AG10803 (cell line): ENCODE results near the gene ZCCHC9.
"Not testable (repeated sequence)": the region's sequence is repeated elsewhere in the genome, so short reads cannot be mapped to it uniquely, and the experiment has no call there.

Experiments
- DNase-seq: peaks from one replicate; pipeline ENCODE4 v3.0.0; 2010; ENCODE audit warnings: low read depth
- H3K4me3 ChIP-seq: 2 replicates; pipeline ENCODE4 v1.5.1; 2011; ENCODE audit warnings: mild to moderate bottlenecking, low read length, control low read depth
- CTCF ChIP-seq: conservative IDR thresholded peaks from 2 replicates; pipeline ENCODE4 v1.5.1; 2011; ENCODE audit warnings: mild to moderate bottlenecking, low read length, control low read depth, inconsistent platforms

Gene ZCCHC9

DNA sequence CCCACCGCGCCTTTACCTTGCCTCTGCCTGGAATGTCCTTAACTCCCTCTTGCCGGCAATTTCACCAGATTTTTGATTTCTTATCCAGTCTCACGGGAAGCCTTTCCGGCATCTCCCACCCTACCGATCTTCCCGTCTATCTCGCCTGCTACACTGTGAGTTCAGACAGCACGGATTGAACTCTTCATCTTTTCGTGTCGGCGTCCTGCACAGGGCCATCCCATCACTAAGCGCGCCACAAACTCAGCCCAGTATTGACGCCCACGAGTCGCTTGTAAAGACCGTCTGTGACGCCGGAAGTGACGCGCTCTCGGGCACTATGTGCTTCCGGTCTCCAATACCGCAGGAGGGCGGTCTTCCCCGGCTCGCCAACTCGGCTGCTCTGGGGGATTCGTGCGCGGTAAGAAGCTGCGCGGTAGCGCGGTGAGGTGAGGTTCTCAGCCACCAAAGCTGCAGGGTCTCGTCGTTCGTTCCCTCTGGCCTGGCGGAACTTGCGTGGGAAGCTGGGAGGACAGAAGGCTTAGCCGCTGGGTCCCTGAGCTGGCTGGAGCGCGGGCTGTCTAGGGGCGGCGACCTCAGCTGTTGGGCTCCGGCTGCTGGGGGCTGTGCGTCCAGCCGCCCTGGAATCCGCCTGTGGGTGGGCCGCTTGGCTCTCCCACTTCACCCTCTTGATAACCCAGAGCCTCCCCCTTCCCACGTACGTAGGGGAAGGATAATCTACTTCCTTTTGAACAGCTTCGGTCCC lies at the start of gene ZCCHC9:
Gene ZCCHC9 (plus strand): TSS at position 317 of the 745 bp plus-strand sequence. CDS start 3,171 bp downstream, outside the sequence.
- H3K4me3 ChIP-seq, result peak within 1 kb of the TSS; percentile 97
- DNase-seq, result peak; percentile 93
- TF ChIP-seq CTCF, result peak; percentile 33; the same call in 1 of the 2 replicates

- H3K4me3 ChIP-seq, result no peak overlapping the region
- DNase-seq, result no peak
- TF ChIP-seq CTCF, result no peak
Observed at GRCh38 chr5:81251922-81252321, 49.5 kb upstream of the ZCCHC9 start.

DNA sequence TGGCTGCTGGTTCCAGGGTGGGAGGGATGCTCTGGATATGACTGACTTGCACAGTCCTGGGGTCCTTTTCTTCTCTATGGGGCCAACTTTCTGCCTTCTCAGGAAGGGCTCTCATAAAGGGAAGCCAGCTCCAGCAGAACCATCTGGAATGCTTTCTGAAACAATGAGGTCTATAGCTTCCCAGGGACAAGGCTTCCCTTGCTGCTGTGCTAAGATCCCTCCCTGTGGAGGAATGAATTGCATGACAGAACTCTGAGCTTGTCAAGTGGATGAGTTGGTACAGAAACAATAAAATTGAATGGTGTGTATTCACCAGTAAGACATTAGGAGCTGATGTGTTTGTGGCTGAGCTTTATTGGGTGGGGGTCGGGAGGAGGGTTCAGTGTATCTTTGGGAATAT lies 48.5 kb upstream of the ZCCHC9 start:
- TF ChIP-seq CTCF, result no peak
- no peak overlapping the region for H3K4me3 ChIP-seq
- DNase-seq, result no peak

GRCh38 chr5:81253875-81254274 lies 47.5 kb upstream of the ZCCHC9 start:
- H3K4me3 ChIP-seq, result no peak overlapping the region
- TF ChIP-seq CTCF, result no peak

GRCh38 chr5:81254886-81255559 lies 46.4 kb upstream of the ZCCHC9 start:
- no peak overlapping the region for H3K4me3 ChIP-seq
- DNase-seq, result no peak
- no peak for TF ChIP-seq CTCF

More at GRCh38 chr5:81253875-81254274, 47.5 kb upstream of the ZCCHC9 start:
- no peak for DNase-seq

- no peak for DNase-seq
- no peak overlapping the region for H3K4me3 ChIP-seq
- no peak for TF ChIP-seq CTCF
Observed at GRCh38 chr5:81256766-81257165, 44.6 kb upstream of the ZCCHC9 start.

GRCh38 chr5:81262796-81263195 lies 38.6 kb upstream of the ZCCHC9 start:
- not testable (repeated sequence) for DNase-seq, H3K4me3 ChIP-seq
